HG02981 (cell line): ENCODE measurements around the gene SLC22A14.

Experiments
- ATAC-seq: cut with Tn5 transposase; IDR thresholded peaks from one replicate; pipeline ENCODE4 v1.9.1; 2021; ENCODE audit warnings: mild to moderate bottlenecking, moderate library complexity; ENCODE audit not compliant: unreplicated experiment

Gene SLC22A14

GRCh38 chr3:38337703-38338102 is 55.6 kb downstream of the SLC22A14 start:
- no peak for ATAC-seq

DNA sequence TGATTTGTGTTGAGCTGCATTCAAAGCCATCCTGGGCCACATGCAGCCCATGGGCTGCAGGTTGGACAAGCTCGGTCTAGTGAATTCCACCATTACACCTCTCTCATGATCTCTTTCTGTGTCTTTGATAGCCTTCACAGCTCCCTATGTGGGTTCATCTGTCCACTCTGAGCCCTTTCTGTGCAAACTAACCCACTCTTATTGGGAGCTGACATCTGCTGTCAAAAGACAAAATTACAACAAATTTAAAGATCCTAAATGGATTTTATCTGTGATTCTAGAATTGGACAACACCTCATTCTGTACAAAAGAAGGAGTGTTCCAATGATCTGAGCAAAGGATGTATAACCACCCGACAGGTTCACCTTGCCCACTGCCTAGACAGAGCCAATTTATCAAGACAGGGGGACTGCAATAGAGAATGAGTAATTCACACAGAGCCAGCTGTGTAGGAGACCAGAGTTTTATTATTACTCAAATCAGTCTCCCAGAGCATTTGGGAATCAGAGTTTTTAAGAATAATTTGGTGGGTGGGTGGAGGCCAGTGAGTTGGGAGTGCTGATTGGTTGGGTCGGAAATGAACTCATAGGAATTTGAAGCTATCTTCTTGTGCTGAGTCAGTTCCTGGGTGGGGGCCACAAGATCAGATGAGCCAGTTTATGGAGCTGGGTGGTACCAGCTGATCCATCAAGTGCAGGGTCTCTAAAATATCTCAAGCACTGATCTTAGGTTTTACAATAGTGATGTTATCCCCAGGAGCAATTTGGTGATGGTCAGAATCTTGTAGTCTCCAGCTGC is 61.9 kb downstream of the SLC22A14 start:
- ATAC-seq, result no peak

GRCh38 chr3:38345879-38346586 is 63.9 kb downstream of the SLC22A14 start:
- peak; percentile 26 for ATAC-seq

DNA sequence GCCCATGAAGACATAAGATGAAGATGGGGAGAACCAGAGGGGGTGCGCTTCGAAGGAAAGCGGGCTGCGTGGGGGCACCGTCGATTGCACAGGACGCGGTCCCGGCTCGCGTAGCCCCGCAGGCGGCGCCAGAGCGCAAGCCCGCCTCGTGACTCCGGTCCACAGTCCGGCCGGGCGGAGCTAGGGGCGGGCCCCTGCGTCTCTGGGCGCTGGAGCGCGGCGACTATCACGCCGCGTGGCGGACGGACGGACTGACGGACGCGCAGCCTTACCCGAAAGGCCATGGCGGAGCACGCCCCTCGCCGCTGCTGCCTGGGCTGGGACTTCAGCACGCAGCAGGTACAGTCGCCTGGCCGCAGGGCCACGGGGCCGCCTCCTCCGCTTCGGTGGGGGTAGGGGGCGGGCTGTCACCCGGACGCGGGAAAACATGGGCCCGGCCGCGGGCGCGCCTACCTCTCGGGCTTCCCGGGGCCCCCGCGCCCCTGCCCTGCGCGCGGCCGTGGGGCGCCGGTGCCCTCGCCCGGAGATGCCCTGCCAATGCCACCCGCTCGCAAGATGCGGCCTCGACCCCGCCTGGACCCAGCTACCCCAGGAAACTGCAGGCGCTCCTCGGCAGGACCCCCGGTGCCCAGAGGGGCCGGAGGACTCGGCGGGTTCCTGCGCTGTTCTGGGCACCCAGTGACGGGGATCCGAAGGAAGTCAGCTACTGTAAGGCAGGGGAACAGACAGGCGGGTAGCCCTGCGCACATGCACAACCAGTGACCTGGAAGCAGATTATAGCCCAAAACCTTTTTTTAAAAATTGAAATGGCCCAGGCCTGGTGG is 64.7 kb downstream of the SLC22A14 start, which contains the start of gene XYLB:
TSS of gene XYLB (plus strand) at position 199 of the 824 bp plus-strand sequence. CDS start at position 283, 84 bp downstream.
- peak; percentile 95 for ATAC-seq

GRCh38 chr3:38347421-38348200 is 65.5 kb downstream of the SLC22A14 start:
- no peak for ATAC-seq

GRCh38 chr3:38348903-38349302 is 66.8 kb downstream of the SLC22A14 start:
- no peak for ATAC-seq

DNA sequence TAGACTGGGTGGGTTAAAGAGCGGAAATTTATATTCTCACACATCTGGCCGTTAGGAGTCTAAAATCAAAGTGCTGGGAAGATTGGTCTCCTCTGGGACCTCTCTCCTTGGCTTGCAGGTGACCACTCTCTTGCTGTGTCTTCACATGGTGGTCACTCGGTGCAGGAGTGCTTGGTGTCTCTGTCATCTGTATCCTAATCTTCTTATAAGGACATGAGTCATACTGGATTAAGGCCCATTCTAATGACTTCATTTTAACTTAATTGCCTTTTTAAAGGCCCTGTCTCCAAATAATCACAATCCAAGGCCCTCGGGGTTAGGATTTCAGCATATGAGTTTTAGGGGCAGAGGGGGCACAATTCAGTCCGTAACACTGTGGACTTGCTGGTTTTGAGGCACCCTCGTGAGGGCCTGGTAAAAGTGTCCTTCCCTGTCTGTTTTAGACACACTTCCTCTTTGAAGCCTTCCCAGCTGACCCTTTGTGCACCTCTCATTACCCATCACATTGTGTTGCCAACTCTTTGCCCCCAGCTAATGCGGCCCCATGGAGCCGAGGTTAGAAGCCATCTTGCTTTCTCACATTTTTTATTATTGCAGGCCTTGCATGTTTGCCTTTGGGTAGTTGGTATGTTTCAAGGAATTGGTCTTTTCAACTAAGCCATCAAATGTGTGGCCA is 67.7 kb downstream of the SLC22A14 start:
- ATAC-seq, result no peak

DNA sequence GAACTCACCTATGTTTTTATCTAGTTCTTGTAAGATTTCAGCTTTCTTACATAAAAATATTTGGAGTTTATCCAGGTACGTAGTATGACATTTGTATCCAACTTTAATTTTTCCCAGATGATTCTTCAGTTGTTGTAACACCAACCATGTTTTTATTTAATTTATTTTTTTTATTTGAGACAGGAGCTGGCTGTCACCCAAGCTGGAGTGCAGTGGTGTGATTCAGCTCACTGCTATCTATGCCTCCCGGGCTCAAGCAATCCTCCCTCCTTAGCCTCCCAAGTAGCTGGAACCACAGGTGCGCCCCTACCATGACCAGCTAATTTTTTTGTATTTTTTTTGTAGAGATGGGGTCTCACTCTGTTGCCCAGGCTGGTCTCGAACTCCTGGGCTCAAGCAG is 71.1 kb downstream of the SLC22A14 start:
- no peak for ATAC-seq

GRCh38 chr3:38354588-38355330 is 72.7 kb downstream of the SLC22A14 start:
- no peak for ATAC-seq

DNA sequence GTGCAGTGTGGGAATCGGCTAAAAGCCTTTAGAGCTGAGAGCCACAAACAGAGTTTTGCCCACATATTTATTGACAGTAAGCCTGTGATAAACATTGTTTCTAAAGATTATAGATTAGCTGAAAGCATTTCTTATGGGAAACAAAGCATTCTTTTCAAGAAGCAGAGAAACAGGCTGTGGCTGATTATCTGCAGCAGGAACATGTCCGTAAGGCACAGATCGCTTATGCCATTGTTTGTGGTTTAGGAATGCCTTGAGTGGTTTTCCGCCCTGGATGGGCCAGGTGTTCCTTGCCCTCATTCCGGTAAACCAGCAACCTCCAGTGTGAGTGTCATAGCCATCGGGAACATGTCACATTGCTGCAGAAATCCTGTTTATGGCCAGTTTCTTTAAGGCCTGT is 76.9 kb downstream of the SLC22A14 start:
- no peak for ATAC-seq

GRCh38 chr3:38360345-38360744 is 78.3 kb downstream of the SLC22A14 start:
- no peak for ATAC-seq

DNA sequence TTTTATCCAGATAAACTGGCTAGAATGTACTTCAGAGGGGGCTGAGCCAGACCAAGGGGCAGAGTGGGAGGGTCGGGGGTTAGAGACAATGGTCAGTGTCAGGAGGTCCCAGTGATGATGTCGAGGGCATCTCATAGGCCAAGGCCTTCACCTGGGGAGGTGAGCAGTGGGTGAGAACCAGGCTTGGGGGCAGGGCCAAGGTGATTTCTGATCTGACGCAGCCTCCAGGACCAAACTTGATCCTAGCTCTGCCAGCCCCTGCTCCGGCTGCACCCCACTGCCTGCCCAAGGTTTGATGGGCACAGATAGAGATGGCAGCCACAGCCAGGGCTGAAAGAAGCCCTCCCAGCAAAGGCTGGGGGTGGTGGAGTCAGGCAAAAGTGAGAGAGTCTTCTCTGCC is 79.4 kb downstream of the SLC22A14 start:
- no peak for ATAC-seq

GRCh38 chr3:38362825-38363224 is 80.7 kb downstream of the SLC22A14 start:
- ATAC-seq, result no peak

DNA sequence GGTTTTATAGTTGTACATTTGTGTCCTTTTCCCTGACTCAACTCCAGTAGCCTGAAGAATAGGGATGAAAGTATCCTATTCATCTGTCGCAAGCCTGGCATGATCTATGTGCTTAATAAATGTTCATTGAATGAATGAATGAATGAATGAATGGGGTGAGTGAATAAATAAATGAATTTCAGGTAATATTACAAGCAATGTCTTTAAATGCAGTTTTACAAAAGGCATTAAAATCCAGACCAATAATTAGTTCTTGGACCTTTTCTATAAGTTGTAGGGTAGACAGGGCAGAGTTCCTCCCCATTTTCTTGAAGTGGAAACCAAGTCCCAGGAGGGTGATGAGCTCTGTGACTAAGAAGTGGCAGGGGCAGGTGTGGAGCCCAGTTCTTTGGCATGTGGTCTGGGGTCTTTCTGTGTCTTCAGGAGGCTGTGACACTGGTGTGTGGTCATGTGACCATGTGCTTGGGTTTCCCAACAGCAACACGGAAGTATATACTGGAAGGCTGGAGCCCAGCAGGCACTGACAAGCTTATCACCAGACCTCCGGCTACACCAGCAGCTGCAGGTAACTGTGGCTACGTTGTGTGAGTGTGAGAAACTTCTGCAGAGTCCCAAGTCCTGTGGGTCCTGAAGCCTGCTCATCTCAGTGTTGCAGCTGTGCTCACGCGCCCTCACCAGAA is 82.8 kb downstream of the SLC22A14 start:
- no peak for ATAC-seq

GRCh38 chr3:38365469-38366062 is 83.5 kb downstream of the SLC22A14 start:
- ATAC-seq, result no peak

GRCh38 chr3:38366082-38366481 is 84.0 kb downstream of the SLC22A14 start:
- no peak for ATAC-seq

GRCh38 chr3:38367779-38368178 is 85.7 kb downstream of the SLC22A14 start:
- ATAC-seq, result no peak
